Panc1 (cell line): Measurements from ENCODE around the gene KRT83.

Experiments used
- TCF7L2 ChIP-seq: IDR thresholded peaks from 2 replicates; pipeline ENCODE4 v1.6.1; 2011; ENCODE audit warnings: mild to moderate bottlenecking, low read depth, low read length, inconsistent platforms
- TF ChIP-seq, protein P1 (sequence below): fragments of 450-650 bp; IDR thresholded peaks from 2 replicates; pipeline ENCODE4 v1.5.1; 2017; ENCODE audit warnings: mild to moderate bottlenecking
- TF ChIP-seq, protein P2 (sequence below), 2 experiments: IDR thresholded peaks; 2 replicates each; pipeline ENCODE4 v1.6.1; 2011 to 2012; ENCODE audit warnings: low read depth in 2 of 2, control low read depth in 1 of 2, low read length in 1 of 2, mild to moderate bottlenecking in 1 of 2, moderate library complexity in 1 of 2; ENCODE audit not compliant: insufficient read depth in 1 of 2

DNA sequence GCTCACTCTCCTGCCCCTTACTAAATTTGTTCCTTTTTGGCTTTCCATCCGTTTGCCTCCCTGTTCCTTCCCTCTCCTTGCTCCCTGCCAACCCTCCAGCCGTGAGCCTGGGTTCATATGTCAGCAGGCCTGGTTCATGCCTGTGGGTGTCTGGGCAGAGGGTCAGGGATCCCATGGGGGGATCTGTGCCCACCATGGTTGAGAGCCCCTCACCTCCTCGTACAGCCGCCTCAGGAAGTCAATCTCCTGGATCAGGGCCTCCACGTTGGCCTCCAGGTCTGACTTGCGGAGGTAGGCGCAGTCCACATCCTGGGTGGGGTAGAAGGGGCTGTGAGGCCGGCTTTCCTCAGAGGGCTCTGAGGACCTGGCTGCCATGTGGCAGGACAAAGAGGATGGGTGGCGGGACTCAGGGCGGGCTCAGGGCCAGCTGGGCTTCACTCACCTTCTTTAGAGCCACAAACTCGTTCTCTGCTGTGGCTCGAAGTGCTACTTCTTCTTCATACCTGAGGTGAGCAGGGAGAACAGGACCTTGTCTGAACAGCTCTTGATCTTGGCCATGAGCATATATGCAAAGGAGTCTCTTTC lies 3.6 kb downstream of the KRT83 start:
- TF ChIP-seq, protein P1, sequence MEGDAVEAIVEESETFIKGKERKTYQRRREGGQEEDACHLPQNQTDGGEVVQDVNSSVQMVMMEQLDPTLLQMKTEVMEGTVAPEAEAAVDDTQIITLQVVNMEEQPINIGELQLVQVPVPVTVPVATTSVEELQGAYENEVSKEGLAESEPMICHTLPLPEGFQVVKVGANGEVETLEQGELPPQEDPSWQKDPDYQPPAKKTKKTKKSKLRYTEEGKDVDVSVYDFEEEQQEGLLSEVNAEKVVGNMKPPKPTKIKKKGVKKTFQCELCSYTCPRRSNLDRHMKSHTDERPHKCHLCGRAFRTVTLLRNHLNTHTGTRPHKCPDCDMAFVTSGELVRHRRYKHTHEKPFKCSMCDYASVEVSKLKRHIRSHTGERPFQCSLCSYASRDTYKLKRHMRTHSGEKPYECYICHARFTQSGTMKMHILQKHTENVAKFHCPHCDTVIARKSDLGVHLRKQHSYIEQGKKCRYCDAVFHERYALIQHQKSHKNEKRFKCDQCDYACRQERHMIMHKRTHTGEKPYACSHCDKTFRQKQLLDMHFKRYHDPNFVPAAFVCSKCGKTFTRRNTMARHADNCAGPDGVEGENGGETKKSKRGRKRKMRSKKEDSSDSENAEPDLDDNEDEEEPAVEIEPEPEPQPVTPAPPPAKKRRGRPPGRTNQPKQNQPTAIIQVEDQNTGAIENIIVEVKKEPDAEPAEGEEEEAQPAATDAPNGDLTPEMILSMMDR, result no peak
- TF ChIP-seq, protein P2, sequence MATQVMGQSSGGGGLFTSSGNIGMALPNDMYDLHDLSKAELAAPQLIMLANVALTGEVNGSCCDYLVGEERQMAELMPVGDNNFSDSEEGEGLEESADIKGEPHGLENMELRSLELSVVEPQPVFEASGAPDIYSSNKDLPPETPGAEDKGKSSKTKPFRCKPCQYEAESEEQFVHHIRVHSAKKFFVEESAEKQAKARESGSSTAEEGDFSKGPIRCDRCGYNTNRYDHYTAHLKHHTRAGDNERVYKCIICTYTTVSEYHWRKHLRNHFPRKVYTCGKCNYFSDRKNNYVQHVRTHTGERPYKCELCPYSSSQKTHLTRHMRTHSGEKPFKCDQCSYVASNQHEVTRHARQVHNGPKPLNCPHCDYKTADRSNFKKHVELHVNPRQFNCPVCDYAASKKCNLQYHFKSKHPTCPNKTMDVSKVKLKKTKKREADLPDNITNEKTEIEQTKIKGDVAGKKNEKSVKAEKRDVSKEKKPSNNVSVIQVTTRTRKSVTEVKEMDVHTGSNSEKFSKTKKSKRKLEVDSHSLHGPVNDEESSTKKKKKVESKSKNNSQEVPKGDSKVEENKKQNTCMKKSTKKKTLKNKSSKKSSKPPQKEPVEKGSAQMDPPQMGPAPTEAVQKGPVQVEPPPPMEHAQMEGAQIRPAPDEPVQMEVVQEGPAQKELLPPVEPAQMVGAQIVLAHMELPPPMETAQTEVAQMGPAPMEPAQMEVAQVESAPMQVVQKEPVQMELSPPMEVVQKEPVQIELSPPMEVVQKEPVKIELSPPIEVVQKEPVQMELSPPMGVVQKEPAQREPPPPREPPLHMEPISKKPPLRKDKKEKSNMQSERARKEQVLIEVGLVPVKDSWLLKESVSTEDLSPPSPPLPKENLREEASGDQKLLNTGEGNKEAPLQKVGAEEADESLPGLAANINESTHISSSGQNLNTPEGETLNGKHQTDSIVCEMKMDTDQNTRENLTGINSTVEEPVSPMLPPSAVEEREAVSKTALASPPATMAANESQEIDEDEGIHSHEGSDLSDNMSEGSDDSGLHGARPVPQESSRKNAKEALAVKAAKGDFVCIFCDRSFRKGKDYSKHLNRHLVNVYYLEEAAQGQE (IDR thresholded peaks at IDR 0.05; ENCODE audit: insufficient read depth in 1 of 2, low read depth in 2 of 2, low read length in 1 of 2), result no peak
- no peak for TF ChIP-seq TCF7L2
